Peyer's patch (tissue), 4 donors: ENCODE results near the gene IRF2.

Source experiments
- CTCF ChIP-seq, 6 experiments: fragments of 450-650 bp in 4 of 6; fragments of 200-600 bp in 2 of 6; sonication (generic) in 1 of 6; IDR thresholded peaks; one replicate each; pipeline ENCODE4 v1.5.1; 2017 to 2019; ENCODE audit warnings: antibody characterized with exemption in 6 of 6, mild to moderate bottlenecking in 3 of 6, moderate library complexity in 1 of 6
- POLR2A ChIP-seq, 2 donors: fragments of 450-650 bp; IDR thresholded peaks; one replicate each; pipeline ENCODE4 v1.5.1; 2017; ENCODE audit warnings: antibody characterized with exemption in 2 of 2, mild to moderate bottlenecking in 2 of 2, moderate library complexity in 2 of 2

- TF ChIP-seq CTCF (IDR thresholded peaks at IDR 0.05) (no peak), POLR2A (IDR thresholded peaks at IDR 0.05) (no peak)
These were observed 104.5 kb downstream of the IRF2 start for GRCh38 chr4:184369871-184370270.
